ENCODE data around the gene PALMD.

Gene PALMD

DNA sequence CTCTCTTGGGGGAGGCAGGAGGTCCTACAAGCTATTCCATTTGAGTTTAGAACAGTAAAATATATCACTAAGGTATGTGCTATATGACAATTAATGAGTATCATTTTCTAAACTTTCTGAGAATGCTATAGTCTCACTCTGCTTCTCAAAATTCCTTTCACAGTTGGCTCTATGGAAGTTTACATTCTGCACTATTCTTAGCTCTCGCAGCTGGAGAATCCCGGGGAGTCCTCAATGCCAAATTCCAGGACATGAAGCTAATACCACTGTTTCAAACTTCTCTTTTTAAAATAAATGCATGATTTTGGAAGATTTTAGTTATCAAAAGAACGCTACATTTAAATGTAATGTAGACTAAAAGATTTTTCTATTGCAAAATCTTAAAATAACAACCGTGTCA lies 22.4 kb upstream of the PALMD start:
- no peak overlapping the region for H4K5ac ChIP-seq (ENCODE audit: low read length)
- no peak overlapping the region for H3K9ac ChIP-seq (ENCODE audit: low read length)
- H3K4ac ChIP-seq (ENCODE audit: low read depth, low read length), result no peak overlapping the region
- H3K79me2 ChIP-seq (ENCODE audit: control insufficient read depth, insufficient read depth, low read length), result no peaks in the 10 kb centered on the region
- H3K36me3 ChIP-seq (ENCODE audit: control insufficient read depth, insufficient read depth, low read length), result no peaks in the 10 kb centered on the region
- H3K79me1 ChIP-seq (ENCODE audit: low read length), result no peaks in the 10 kb centered on the region
- WGBS (ENCODE audit: extremely low coverage, insufficient coverage, low lambda C conversion rate), result no CpG with 5 or more reads among the region's 4 CpGs
- H2BK120ac ChIP-seq (ENCODE audit: low read depth, low read length), result no peak overlapping the region
- no peak overlapping the region for H2BK15ac ChIP-seq (replicated peaks; ENCODE audit: low read depth)
- no peak for DNase-seq
- no peak overlapping the region for H3K4me2 ChIP-seq (ENCODE audit: low read length)
- no peak overlapping the region for H4K8ac ChIP-seq (ENCODE audit: low read depth, low read length)
- no peak overlapping the region for H3K18ac ChIP-seq (ENCODE audit: low read length)
- no peak overlapping the region for H2AK5ac ChIP-seq (ENCODE audit: low read length)
- H3K56ac ChIP-seq (ENCODE audit: low read length), result no peak overlapping the region
- no peak overlapping the region for H3K27ac ChIP-seq (ENCODE audit: low read depth, low read length)
- H3K23ac ChIP-seq (ENCODE audit: low read length), result no peak overlapping the region
- no peaks in the 10 kb centered on the region for H3K27me3 ChIP-seq (ENCODE audit: insufficient read depth, low read length, poor library complexity)
- no peak overlapping the region for H3K4me3 ChIP-seq (ENCODE audit: low read length)
- H3K4me1 ChIP-seq (ENCODE audit: control insufficient read depth, low read depth, low read length), result no peaks in the 10 kb centered on the region
- no peak overlapping the region for H2BK5ac ChIP-seq (ENCODE audit: low read length)

- Histone ChIP-seq H3K27me3 (ENCODE audit: insufficient read depth, low read length, poor library complexity) (no peaks in the 10 kb centered on the region), H3K56ac (ENCODE audit: low read length) (no peak overlapping the region), H3K79me2 (ENCODE audit: control insufficient read depth, insufficient read depth, low read length) (no peaks in the 10 kb centered on the region), H4K8ac (ENCODE audit: low read depth, low read length) (no peak overlapping the region), H2BK120ac (ENCODE audit: low read depth, low read length) (no peak overlapping the region), H3K36me3 (ENCODE audit: control insufficient read depth, insufficient read depth, low read length) (no peaks in the 10 kb centered on the region), H3K79me1 (ENCODE audit: low read length) (no peaks in the 10 kb centered on the region), H4K5ac (ENCODE audit: low read length) (no peak overlapping the region), H2BK15ac (replicated peaks; ENCODE audit: low read depth) (no peak overlapping the region), H3K27ac (ENCODE audit: low read depth, low read length) (no peak overlapping the region), H3K9ac (ENCODE audit: low read length) (no peak overlapping the region), H3K4me3 (ENCODE audit: low read length) (no peak overlapping the region), H3K4me2 (ENCODE audit: low read length) (no peak overlapping the region), H3K18ac (ENCODE audit: low read length) (no peak overlapping the region), H2AK5ac (ENCODE audit: low read length) (no peak overlapping the region), H2BK5ac (ENCODE audit: low read length) (no peak overlapping the region), H3K4me1 (ENCODE audit: control insufficient read depth, low read depth, low read length) (no peaks in the 10 kb centered on the region), H3K23ac (ENCODE audit: low read length) (no peak overlapping the region), H3K4ac (ENCODE audit: low read depth, low read length) (no peak overlapping the region)
- no peak for DNase-seq
- WGBS (ENCODE audit: extremely low coverage, insufficient coverage, low lambda C conversion rate), result no CpG with 5 or more reads among the region's 5 CpGs
Observed at GRCh38 chr1:99627615-99628014, 18.3 kb upstream of the PALMD start.

DNA sequence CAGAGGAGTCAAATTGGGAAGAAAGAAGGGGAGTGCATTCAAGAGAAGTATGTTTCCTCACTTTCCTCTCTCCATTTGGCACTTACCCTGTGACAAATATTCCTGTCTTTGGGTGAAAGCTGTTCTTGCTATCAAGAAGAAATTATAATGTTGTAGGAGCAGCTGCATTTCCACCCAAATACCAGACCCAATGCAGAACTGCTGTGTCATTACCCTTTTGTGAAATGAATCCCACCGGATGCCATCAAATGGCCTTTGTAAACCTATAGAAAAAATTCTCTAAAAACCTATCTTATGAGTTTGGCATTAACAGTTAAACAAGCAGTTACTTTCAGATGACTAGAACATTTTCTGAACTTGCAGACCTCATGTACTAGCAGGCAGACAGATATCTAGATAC lies 16.7 kb upstream of the PALMD start:
- Histone ChIP-seq H3K56ac (ENCODE audit: low read length) (no peak overlapping the region), H3K9ac (ENCODE audit: low read length) (no peak overlapping the region), H3K79me1 (ENCODE audit: low read length) (no peaks in the 10 kb centered on the region), H3K23ac (ENCODE audit: low read length) (no peak overlapping the region), H4K8ac (ENCODE audit: low read depth, low read length) (no peak overlapping the region), H3K4me1 (ENCODE audit: control insufficient read depth, low read depth, low read length) (peaks cover 2% of the 10 kb centered on the region), H2AK5ac (ENCODE audit: low read length) (no peak overlapping the region), H3K36me3 (ENCODE audit: control insufficient read depth, insufficient read depth, low read length) (no peaks in the 10 kb centered on the region), H2BK15ac (replicated peaks; ENCODE audit: low read depth) (no peak overlapping the region), H2BK120ac (ENCODE audit: low read depth, low read length) (no peak overlapping the region), H3K27me3 (ENCODE audit: insufficient read depth, low read length, poor library complexity) (no peaks in the 10 kb centered on the region), H3K4me2 (ENCODE audit: low read length) (no peak overlapping the region), H3K4me3 (ENCODE audit: low read length) (no peak overlapping the region), H2BK5ac (ENCODE audit: low read length) (no peak overlapping the region), H3K4ac (ENCODE audit: low read depth, low read length) (no peak overlapping the region), H3K27ac (ENCODE audit: low read depth, low read length) (no peak overlapping the region), H3K79me2 (ENCODE audit: control insufficient read depth, insufficient read depth, low read length) (no peaks in the 10 kb centered on the region), H4K5ac (ENCODE audit: low read length) (no peak overlapping the region), H3K18ac (ENCODE audit: low read length) (no peak overlapping the region)
- no CpG with 5 or more reads among the region's 1 CpG for WGBS (ENCODE audit: extremely low coverage, insufficient coverage, low lambda C conversion rate)
- DNase-seq, result no peak

- no peak overlapping the region for H3K56ac ChIP-seq (ENCODE audit: low read length)
- no peak overlapping the region for H3K27ac ChIP-seq (ENCODE audit: low read depth, low read length)
- no peak overlapping the region for H2AK5ac ChIP-seq (ENCODE audit: low read length)
- H3K9ac ChIP-seq (ENCODE audit: low read length), result no peak overlapping the region
- no peak overlapping the region for H4K5ac ChIP-seq (ENCODE audit: low read length)
- no peaks in the 10 kb centered on the region for H3K27me3 ChIP-seq (ENCODE audit: insufficient read depth, low read length, poor library complexity)
- no peak overlapping the region for H3K18ac ChIP-seq (ENCODE audit: low read length)
- H3K36me3 ChIP-seq (ENCODE audit: control insufficient read depth, insufficient read depth, low read length), result no peaks in the 10 kb centered on the region
- H2BK5ac ChIP-seq (ENCODE audit: low read length), result no peak overlapping the region
- peaks cover 8% of the 10 kb centered on the region for H3K4me1 ChIP-seq (ENCODE audit: control insufficient read depth, low read depth, low read length)
- H3K23ac ChIP-seq (ENCODE audit: low read length), result no peak overlapping the region
- DNase-seq, result no peak
- H2BK120ac ChIP-seq (ENCODE audit: low read depth, low read length), result no peak overlapping the region
- no peak overlapping the region for H3K4me3 ChIP-seq (ENCODE audit: low read length)
- no peak overlapping the region for H4K8ac ChIP-seq (ENCODE audit: low read depth, low read length)
- H3K79me1 ChIP-seq (ENCODE audit: low read length), result no peaks in the 10 kb centered on the region
- no peak overlapping the region for H3K4ac ChIP-seq (ENCODE audit: low read depth, low read length)
- H3K4me2 ChIP-seq (ENCODE audit: low read length), result no peak overlapping the region
- H3K79me2 ChIP-seq (ENCODE audit: control insufficient read depth, insufficient read depth, low read length), result no peaks in the 10 kb centered on the region
- WGBS (ENCODE audit: extremely low coverage, insufficient coverage, low lambda C conversion rate), result no CpG with 5 or more reads among the region's 3 CpGs
- H2BK15ac ChIP-seq (replicated peaks; ENCODE audit: low read depth), result no peak overlapping the region
Observed at GRCh38 chr1:99634971-99635624, 10.8 kb upstream of the PALMD start.

DNA sequence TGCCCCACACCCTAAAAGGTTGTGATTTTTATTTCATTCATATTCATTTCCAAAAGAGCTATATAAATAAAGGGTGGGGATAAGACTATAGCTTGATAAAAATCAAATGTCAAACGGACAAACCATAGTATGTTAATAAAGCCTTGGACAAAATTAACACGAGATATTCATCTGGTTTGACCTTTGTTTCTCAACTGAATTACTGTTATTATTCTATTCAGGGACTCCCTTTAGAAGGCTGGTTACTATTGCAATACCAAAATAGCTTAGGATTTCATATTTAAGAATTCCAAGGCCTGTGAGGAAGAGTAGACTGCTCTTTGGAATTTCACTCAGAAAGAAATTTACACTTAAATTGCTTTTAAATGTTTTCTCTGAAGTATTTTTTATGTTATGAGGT lies 10.2 kb upstream of the PALMD start:
- WGBS (ENCODE audit: extremely low coverage, insufficient coverage, low lambda C conversion rate), result no CpG with 5 or more reads among the region's 2 CpGs
- Histone ChIP-seq H3K4me3 (ENCODE audit: low read length) (no peak overlapping the region), H3K4ac (ENCODE audit: low read depth, low read length) (no peak overlapping the region)

DNA sequence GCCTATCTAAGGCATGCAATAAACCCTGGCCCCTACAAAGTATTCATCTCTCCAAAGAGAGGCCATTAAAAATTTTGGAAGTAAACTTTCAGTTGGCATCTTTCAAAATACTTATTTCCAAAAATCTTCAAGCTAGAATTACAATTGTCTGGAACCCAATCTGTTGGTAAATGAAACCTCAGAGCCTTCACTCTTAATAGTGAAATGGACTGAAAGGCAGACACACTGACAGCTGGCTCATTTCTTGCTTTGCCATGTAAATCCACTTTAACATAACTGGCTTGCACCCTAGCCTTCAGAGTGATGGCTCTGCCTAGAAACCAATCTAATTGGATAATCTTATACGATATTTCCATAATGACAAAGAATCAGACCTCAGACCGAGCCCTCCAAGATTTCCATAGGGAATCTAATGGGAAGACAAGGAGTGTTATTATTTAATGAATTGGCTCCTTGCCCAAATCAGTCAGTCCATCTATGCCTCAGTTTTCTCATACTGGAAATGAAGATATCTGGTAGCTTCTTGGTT lies 9.2 kb upstream of the PALMD start:
- Histone ChIP-seq H3K36me3 (ENCODE audit: control insufficient read depth, insufficient read depth, low read length) (no peaks in the 10 kb centered on the region), H4K8ac (ENCODE audit: low read depth, low read length) (no peak overlapping the region), H2BK15ac (replicated peaks; ENCODE audit: low read depth) (no peak overlapping the region), H2AK5ac (ENCODE audit: low read length) (no peak overlapping the region), H3K9ac (ENCODE audit: low read length) (no peak overlapping the region), H4K5ac (ENCODE audit: low read length) (no peak overlapping the region), H2BK5ac (ENCODE audit: low read length) (no peak overlapping the region), H3K4me2 (ENCODE audit: low read length) (no peak overlapping the region), H3K4ac (ENCODE audit: low read depth, low read length) (no peak overlapping the region), H3K27me3 (ENCODE audit: insufficient read depth, low read length, poor library complexity) (no peaks in the 10 kb centered on the region), H3K4me3 (ENCODE audit: low read length) (no peak overlapping the region), H3K27ac (ENCODE audit: low read depth, low read length) (no peak overlapping the region), H3K56ac (ENCODE audit: low read length) (no peak overlapping the region), H3K18ac (ENCODE audit: low read length) (no peak overlapping the region), H3K4me1 (ENCODE audit: control insufficient read depth, low read depth, low read length) (peaks cover 8% of the 10 kb centered on the region), H2BK120ac (ENCODE audit: low read depth, low read length) (no peak overlapping the region), H3K23ac (ENCODE audit: low read length) (no peak overlapping the region), H3K79me2 (ENCODE audit: control insufficient read depth, insufficient read depth, low read length) (no peaks in the 10 kb centered on the region), H3K79me1 (ENCODE audit: low read length) (no peaks in the 10 kb centered on the region)
- DNase-seq, result no peak
- WGBS (ENCODE audit: extremely low coverage, insufficient coverage, low lambda C conversion rate), result no CpG with 5 or more reads among the region's 2 CpGs

More for the DNA sequence above, 10.2 kb upstream of the PALMD start:
- no peak overlapping the region for H4K5ac ChIP-seq (ENCODE audit: low read length)
- H3K4me1 ChIP-seq (ENCODE audit: control insufficient read depth, low read depth, low read length), result peaks cover 8% of the 10 kb centered on the region
- no peak overlapping the region for H2BK120ac ChIP-seq (ENCODE audit: low read depth, low read length)
- H2BK15ac ChIP-seq (replicated peaks; ENCODE audit: low read depth), result no peak overlapping the region
- H3K36me3 ChIP-seq (ENCODE audit: control insufficient read depth, insufficient read depth, low read length), result no peaks in the 10 kb centered on the region
- H4K8ac ChIP-seq (ENCODE audit: low read depth, low read length), result no peak overlapping the region
- H2AK5ac ChIP-seq (ENCODE audit: low read length), result no peak overlapping the region
- no peak overlapping the region for H2BK5ac ChIP-seq (ENCODE audit: low read length)
- no peak overlapping the region for H3K4me2 ChIP-seq (ENCODE audit: low read length)
- H3K27ac ChIP-seq (ENCODE audit: low read depth, low read length), result no peak overlapping the region
- no peak for DNase-seq
- no peak overlapping the region for H3K56ac ChIP-seq (ENCODE audit: low read length)
- H3K9ac ChIP-seq (ENCODE audit: low read length), result no peak overlapping the region
- H3K18ac ChIP-seq (ENCODE audit: low read length), result no peak overlapping the region
- no peak overlapping the region for H3K23ac ChIP-seq (ENCODE audit: low read length)
- H3K79me2 ChIP-seq (ENCODE audit: control insufficient read depth, insufficient read depth, low read length), result no peaks in the 10 kb centered on the region
- no peaks in the 10 kb centered on the region for H3K79me1 ChIP-seq (ENCODE audit: low read length)
- H3K27me3 ChIP-seq (ENCODE audit: insufficient read depth, low read length, poor library complexity), result no peaks in the 10 kb centered on the region

Data from mesendoderm (in vitro differentiated cells).